K562 (cell line): ENCODE data around the gene TOMT. TPM values are rescaled to one million over a fixed set of nuclear protein-coding genes. Genes with fewer than 3 reads are reported as not detected.
A peak's percentile ranks its signal among the peaks of the same experiment; 100 is the strongest.

ENCODE experiments used
- ATAC-seq: fragments of 200-7000 bp; cut with Tn5 transposase; 3 replicates; pipeline ENCODE4 v1.9.1; 2020; ENCODE audit warnings: moderate library complexity
- BruUV-seq: library from RNA; stranded (reverse); fragments of 400-500 nt; replicated peaks from 2 replicates; lab custom pipeline; 2021; lab: Mats Ljungman, UMichigan
- CTCF ChIA-PET: fragments of 300-600 bp; formaldehyde crosslinking; extraction: SDS; loops from one replicate; lab custom pipeline; 2021; ENCODE audit warnings: low intra/inter-chr PET ratio; lab: Yijun Ruan, JAX
- POLR2A ChIA-PET: fragments of 300-600, 350-650 bp; sonication (Branson Sonifier 250); formaldehyde crosslinking; extraction: SDS; loops from one replicate; lab custom pipeline; 2021; ENCODE audit warnings: antibody characterized with exemption, inconsistent platforms; lab: Yijun Ruan, JAX
- DNase-seq, 4 experiments: peaks; one replicate each; pipeline versions ENCODE4 v3.0.0 to v3.0.0-alpha.2; 2011 to 2018; ENCODE audit warnings: low spot score in 3 of 4, mixed read lengths in 3 of 4; ENCODE audit errors: extremely low read depth in 1 of 4
- FAIRE-seq: peaks from 2 replicates; lab custom pipeline; 2011; peaks lifted over from hg19 to GRCh38; lab: Jason Lieb, UNC
- H2AFZ ChIP-seq: 2 replicates; pipeline ENCODE4 v1.6.0; 2011; ENCODE audit warnings: low read depth, low read length, control low read depth, inconsistent platforms
- H3K27ac ChIP-seq: fragments of 200-600 bp; 3 replicates; pipeline ENCODE4 v1.8.0; 2011; ENCODE audit warnings: low read depth, mild to moderate bottlenecking, control low read depth, inconsistent platforms, low read length, moderate library complexity, mixed read lengths; ENCODE audit errors: extremely low read depth
- H3K27me3 ChIP-seq, 2 experiments: fragments of 300-600 bp in 1 of 2; 2 replicates in 1 of 2; 3 replicates in 1 of 2; pipeline versions ENCODE4 v1.6.0 to v1.8.0; 2011; ENCODE audit warnings: inconsistent platforms in 2 of 2, low read length in 2 of 2, mild to moderate bottlenecking in 1 of 2, mixed read lengths in 1 of 2, moderate library complexity in 1 of 2; ENCODE audit not compliant: control insufficient read depth in 2 of 2, insufficient read depth in 2 of 2
- H3K36me3 ChIP-seq: fragments of 300-600 bp; 3 replicates; pipeline ENCODE4 v1.8.0; 2011; ENCODE audit warnings: mild to moderate bottlenecking, low read length, inconsistent platforms; ENCODE audit not compliant: control insufficient read depth, insufficient read depth
- H3K4me1 ChIP-seq, 2 experiments: fragments of 200-600 bp in 1 of 2; replicated peaks in 1 of 2; 2 replicates in 1 of 2; 3 replicates in 1 of 2; pipeline versions ENCODE4 v1.5.1 to v1.8.0; 2011; ENCODE audit warnings: inconsistent platforms in 2 of 2, low read length in 2 of 2, mild to moderate bottlenecking in 1 of 2, mixed read lengths in 1 of 2, moderate library complexity in 1 of 2; ENCODE audit not compliant: control insufficient read depth in 2 of 2, insufficient read depth in 2 of 2
- H3K4me2 ChIP-seq: 2 replicates; pipeline ENCODE4 v1.6.1; 2011; ENCODE audit warnings: low read length, control low read depth, inconsistent platforms, mixed read lengths; ENCODE audit not compliant: insufficient read depth
- H3K4me3 ChIP-seq: fragments of 200-600 bp; sonication (generic), shearing (Covaris generic); 2 replicates; pipeline ENCODE4 v1.5.1; 2016; ENCODE audit warnings: control low read depth, inconsistent platforms
- H3K79me2 ChIP-seq: fragments of 200-600 bp; 3 replicates; pipeline ENCODE4 v1.8.0; 2011; ENCODE audit warnings: low read length, inconsistent platforms; ENCODE audit not compliant: control insufficient read depth, insufficient read depth
- H3K9ac ChIP-seq, 2 experiments: 2 replicates each; pipeline versions ENCODE4 v1.6.0 to v1.6.1; 2011; ENCODE audit warnings: low read depth in 2 of 2, low read length in 2 of 2, control low read depth in 1 of 2, inconsistent platforms in 1 of 2, mild to moderate bottlenecking in 1 of 2, mixed read lengths in 1 of 2; ENCODE audit not compliant: insufficient read depth in 1 of 2
- H3K9me1 ChIP-seq: one replicate; pipeline ENCODE4 v1.6.0; 2011; ENCODE audit warnings: inconsistent platforms, mild to moderate bottlenecking, low read length, moderate library complexity; ENCODE audit not compliant: control insufficient read depth, insufficient read depth
- H3K9me3 ChIP-seq: replicated peaks from 2 replicates; pipeline ENCODE4 v1.5.1; 2011; ENCODE audit warnings: low read depth, low read length, inconsistent platforms; ENCODE audit not compliant: control insufficient read depth, insufficient read depth
- H4K20me1 ChIP-seq: replicated peaks from 2 replicates; pipeline ENCODE4 v1.6.1; 2011; ENCODE audit warnings: low read length, inconsistent platforms, mixed read lengths; ENCODE audit not compliant: control insufficient read depth, insufficient read depth
- RUNX1 ChIP-seq: sonication (generic); IDR thresholded peaks from 2 replicates; pipeline ENCODE4 v1.6.1; 2016; ENCODE audit warnings: antibody characterized with exemption, low read depth
- ZNF639 ChIP-seq, 2 experiments: fragments of 200-800 bp in 1 of 2; sonication (Bioruptor generic) in 1 of 2; sonication (generic) in 1 of 2; formaldehyde crosslinking in 1 of 2; IDR thresholded peaks in 1 of 2; conservative IDR thresholded peaks in 1 of 2; 2 replicates each; pipeline versions ENCODE4 v1.5.0 to v1.6.1; 2016 to 2020; ENCODE audit warnings: missing compliant biosample characterization in 1 of 2, missing genetic modification characterization in 1 of 2, missing genetic modification reagents in 1 of 2
- WGBS: fragments of 100-300 bp; shearing (Covaris generic); methylation state at CpG from one replicate; pipeline ENCODE4 v1.1.6; 2016; ENCODE audit warnings: low coverage, mixed read lengths; ENCODE audit not compliant: insufficient coverage; ENCODE audit errors: missing lambda C conversion rate; 5-methylcytosine and 5-hydroxymethylcytosine counted together
- in situ Hi-C: fragments of 300-500 bp; cut with MboI; formaldehyde crosslinking; loops from 4 replicates; pipeline ENCODE4 v1.15.0; 2018; ENCODE audit warnings: inconsistent platforms, mixed read lengths
- intact Hi-C: fragments of 100-400 bp; cut with micrococcal nuclease; formaldehyde crosslinking; loops from 2 replicates; pipeline ENCODE4 v1.14.2; 2022
- polyA plus RNA-seq, 8 experiments: library from polyadenylated mRNA; depleted of rRNA in 4 of 8; stranded (reverse) in 5 of 8; unstranded in 3 of 8; fragments of >200 nt; fragmentation: Nextera tagmentation in 2 of 8; fragmentation: Illumina TruSeq in 1 of 8; extraction: Ambion mirVana in 2 of 8; extraction: Trizol in 1 of 8; gene quantifications; 2 replicates each; pipeline versions ENCODE4 v1.2.1 to v1.2.3, GENCODE V29; 2011 to 2014; ENCODE audit warnings: inconsistent platforms in 1 of 8, missing spikeins in 1 of 8
- total RNA-seq, 7 experiments: library from RNA; depleted of rRNA in 6 of 7; stranded (reverse); fragments of >200 nt in 6 of 7; fragmentation: Illumina TruSeq in 2 of 7; extraction: Trizol in 2 of 7; gene quantifications; 2 replicates each; pipeline versions ENCODE4 v1.2.1 to v1.2.3, GENCODE V29; 2011 to 2021; ENCODE audit warnings: low replicate concordance in 1 of 7

The TOMT gene
- total and polyA plus RNA-seq, 9 of the 15 experiments (the other 6 are each of a cell fraction or from before 2014, with no cell fraction given), result not detected

GRCh38 chr11:72114570-72114969, 8.8 kb downstream of the TOMT start:
- Histone ChIP-seq H4K20me1 (no peaks in the 10 kb centered on the region), H3K9ac (no peak overlapping the region), H3K4me1 (peaks cover 20 to 42% of the 10 kb centered on the region in 2 experiments), H3K36me3 (peaks cover 10% of the 10 kb centered on the region; the same call in 2 of the 3 replicates), H3K4me3 (no peak overlapping the region), H3K9me1 (no peaks in the 10 kb centered on the region), H3K27me3 (no peaks in the 10 kb centered on the region), H3K9me3 (no peaks in the 10 kb centered on the region), H3K4me2 (no peak overlapping the region), H3K79me2 (peaks cover 3% of the 10 kb centered on the region; the same call in 1 of the 3 replicates), H2AFZ (peak overlapping the region; percentile 56; the same call in 1 of the 2 replicates), H3K27ac (no peak overlapping the region)
- ATAC-seq, result no peak
- intact Hi-C loops, result no loop called here
- in situ Hi-C loops, result no loop called here
- TF ChIP-seq ZNF639 (CRISPR knock-in tag; conservative IDR thresholded peaks at IDR 0.05 in 1 of 2, IDR thresholded peaks at IDR 0.05 in 1 of 2) (peak in 1 of 2 experiments; percentile 39; a peak in 1 of 4 replicates), RUNX1 (no peak)
- no peak for DNase-seq
- ChIA-PET POLR2A (no interaction called here), CTCF (no interaction called here)
- no TSS peak for BruUV-seq
- WGBS, result 83% methylated on average over 1 of the region's 1 CpG
- no peak for FAIRE-seq
